Heart right ventricle (tissue), 16 donors: Measurements from ENCODE around the gene KLF13. TPM values are rescaled to one million over a fixed set of nuclear protein-coding genes. Genes with fewer than 3 reads are reported as not detected.
A peak's percentile ranks its signal among the peaks of the same experiment; 100 is the strongest.

ENCODE experiments used
- ATAC-seq, 8 donors: fragments of 200-7000 bp; cut with Tn5 transposase; one replicate each; pipeline ENCODE4 v1.9.1; 2020; ENCODE audit warnings: mild to moderate bottlenecking in 8 of 8, moderate library complexity in 8 of 8, moderate number of reproducible peaks in 1 of 8
- DNase-seq, 2 donors: peaks; one replicate each; pipeline ENCODE4 v3.0.0-alpha.2; 2020
- H3K27ac ChIP-seq, 10 donors: fragments of 200-600 bp; sonication (generic) in 2 of 10; one replicate each; pipeline versions ENCODE4 v1.5.0 to v1.8.0; 2020 to 2022; ENCODE audit warnings: mild to moderate bottlenecking in 3 of 10
- H3K27me3 ChIP-seq, 7 donors: fragments of 200-600 bp; one replicate each; pipeline ENCODE4 v1.8.0; 2021 to 2022; ENCODE audit warnings: mild to moderate bottlenecking in 2 of 7
- H3K36me3 ChIP-seq, 9 donors: fragments of 200-600 bp; sonication (generic) in 1 of 9; one replicate each; pipeline versions ENCODE4 v1.5.0 to v1.8.0; 2020 to 2022; ENCODE audit warnings: mild to moderate bottlenecking in 2 of 9
- H3K4me1 ChIP-seq, 9 donors: fragments of 200-600 bp; sonication (generic) in 1 of 9; one replicate each; pipeline versions ENCODE4 v1.5.0 to v1.8.0; 2020 to 2022; ENCODE audit warnings: mild to moderate bottlenecking in 4 of 9
- H3K4me3 ChIP-seq, 10 donors: fragments of 200-600 bp; sonication (generic) in 2 of 10; one replicate each; pipeline versions ENCODE4 v1.5.0 to v1.8.0; 2020 to 2022; ENCODE audit warnings: mild to moderate bottlenecking in 7 of 10, moderate library complexity in 2 of 10
- H3K9me3 ChIP-seq, 11 donors: fragments of 200-600 bp in 10 of 11; sonication (generic) in 2 of 11; one replicate each; pipeline versions ENCODE4 v1.5.0 to v1.8.0; 2013 to 2022; ENCODE audit warnings: mild to moderate bottlenecking in 2 of 11, control low read depth in 1 of 11, moderate library complexity in 1 of 11
- CTCF ChIP-seq, 9 donors: fragments of 200-600 bp; sonication (generic) in 2 of 9; IDR thresholded peaks; one replicate each; pipeline versions ENCODE4 v1.5.0 to v1.8.0; 2021 to 2022; ENCODE audit warnings: antibody characterized with exemption in 9 of 9, mild to moderate bottlenecking in 5 of 9, moderate library complexity in 1 of 9
- WGBS, 2 donors: extraction: QIAGEN DNeasy Blood & Tissue Kit; methylation state at CpG; one replicate each; pipeline ENCODE4 v1.1.7; 2013; ENCODE audit warnings: inconsistent platforms in 1 of 2; 5-methylcytosine and 5-hydroxymethylcytosine counted together
- intact Hi-C, 10 donors: fragments of 100-400 bp; cut with DNase I; formaldehyde crosslinking; loops; one replicate each; pipeline versions ENCODE4 v1.11.1 to v1.14.2; 2022
- polyA plus RNA-seq, 2 donors: library from polyadenylated mRNA; stranded (reverse); fragments of 200-250 nt; gene quantifications; one replicate each; pipeline ENCODE4 v1.2.3, GENCODE V29; 2013
- total RNA-seq, 10 donors: library from RNA; stranded (reverse); fragmentation: NEBNext Ultra II Directional in 3 of 10; extraction: Animal tissue kit (Norgen Biotek cat#: 25700) in 3 of 10; gene quantifications; one replicate each; pipeline versions ENCODE4 v1.2.1 to v1.2.4, GENCODE V29; 2021 to 2023
- donor health status: Arrhythmogenic right ventricular cardiomyopathy.
- donor health status: ischemic (EF 13 %, LVEDD 7.1; RV severe dilation, severe dysfunction).
- donor health status: healthy with polysubstance abuse.
- donor health status: DM: no; HTN: yes; CAD: no.
- donor health status: DM: no; HTN: no; CAD: no.
- donor health status: ischemic (EF 25% LVEDD 6.9; RV normal size, moderate dysfunction).
- donor health status: ischemic (EF 25% LVEDD 5.7; RV mildly dilated, moderate dysfunction).
- donor health status: healthy.
- donor health status: DM: yes; HTN: yes; CAD: no.
- donor health status: Ischemic cardiomyopathy.
- donor health status: ischemic (EF 35%, LVEDD 5.7; RV mildly dilated, moderate dysfunction).
- donor health status: nonischemic (EF 11% LVEDD 7.7; RV severe dilation, severe dysfunction).
- donor health status: DM: yes; HTN: yes; CAD: no.
- donor health status: PGD.
- donor health status: ischemic (EF 29% LVEDD 5.4; RV normal size, mild dysfunction).
- donor health status: nonischemic (EF 23%, LVEDD 6.1; RV moderate dilation, normal function).

KLF13 gene
- total and polyA plus RNA-seq, 12 donors, result 28.4 to 101 (median 45.0) TPM

DNA sequence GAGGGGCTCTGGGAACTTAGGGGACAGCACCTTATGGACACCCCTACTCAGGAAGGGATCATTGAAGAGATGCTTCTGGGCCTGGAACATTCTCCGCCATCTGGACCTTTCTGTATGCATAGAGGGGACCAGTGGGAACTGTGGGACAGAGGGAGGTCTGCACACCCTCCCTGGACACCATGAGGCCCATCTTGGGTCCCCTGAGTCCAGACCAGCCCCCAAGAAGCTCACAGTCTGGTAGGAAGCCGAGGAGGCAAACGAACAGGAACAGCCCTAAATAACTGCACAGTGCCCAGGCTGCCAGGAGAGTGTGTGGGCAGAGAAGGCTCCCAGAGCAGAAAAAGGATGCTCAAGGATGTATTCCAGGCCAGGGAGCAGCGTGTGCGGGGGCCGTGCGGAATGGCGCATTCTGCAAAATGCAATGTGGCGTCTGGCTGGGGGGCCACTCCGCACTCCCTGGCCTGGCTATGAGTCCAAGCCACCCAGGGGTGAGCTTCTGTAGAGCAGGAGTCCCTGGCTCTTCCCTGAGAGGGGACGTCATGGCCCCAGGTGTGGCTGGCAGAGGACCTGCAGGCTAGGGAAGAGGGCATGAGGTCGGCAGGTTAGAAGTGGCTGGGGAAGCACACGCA lies 24.5 kb upstream of the KLF13 start:
- peak in 1 of 2 donors; percentile 3 for DNase-seq
- ATAC-seq, result no peak
- Histone ChIP-seq H3K27ac (no peak overlapping the region), H3K36me3 (no peaks in the 10 kb centered on the region), H3K27me3 (no peaks in the 10 kb centered on the region), H3K4me3 (no peak overlapping the region), H3K4me1 (peaks cover 0 to 72% (median 63%) of the 10 kb centered on the region in 9 donors), H3K9me3 (no peaks in the 10 kb centered on the region)
- WGBS, 2 donors, result 93% methylated on average over 13 of the region's 13 CpGs
- no peak for TF ChIP-seq CTCF (IDR thresholded peaks at IDR 0.05)
- intact Hi-C loops, result loop anchor here in 5 of 10 donors (5.0 to 10.0 kb wide), 4 partner anchors 60 to 85 kb away; no protein-coding TSS in a partner anchor

DNA sequence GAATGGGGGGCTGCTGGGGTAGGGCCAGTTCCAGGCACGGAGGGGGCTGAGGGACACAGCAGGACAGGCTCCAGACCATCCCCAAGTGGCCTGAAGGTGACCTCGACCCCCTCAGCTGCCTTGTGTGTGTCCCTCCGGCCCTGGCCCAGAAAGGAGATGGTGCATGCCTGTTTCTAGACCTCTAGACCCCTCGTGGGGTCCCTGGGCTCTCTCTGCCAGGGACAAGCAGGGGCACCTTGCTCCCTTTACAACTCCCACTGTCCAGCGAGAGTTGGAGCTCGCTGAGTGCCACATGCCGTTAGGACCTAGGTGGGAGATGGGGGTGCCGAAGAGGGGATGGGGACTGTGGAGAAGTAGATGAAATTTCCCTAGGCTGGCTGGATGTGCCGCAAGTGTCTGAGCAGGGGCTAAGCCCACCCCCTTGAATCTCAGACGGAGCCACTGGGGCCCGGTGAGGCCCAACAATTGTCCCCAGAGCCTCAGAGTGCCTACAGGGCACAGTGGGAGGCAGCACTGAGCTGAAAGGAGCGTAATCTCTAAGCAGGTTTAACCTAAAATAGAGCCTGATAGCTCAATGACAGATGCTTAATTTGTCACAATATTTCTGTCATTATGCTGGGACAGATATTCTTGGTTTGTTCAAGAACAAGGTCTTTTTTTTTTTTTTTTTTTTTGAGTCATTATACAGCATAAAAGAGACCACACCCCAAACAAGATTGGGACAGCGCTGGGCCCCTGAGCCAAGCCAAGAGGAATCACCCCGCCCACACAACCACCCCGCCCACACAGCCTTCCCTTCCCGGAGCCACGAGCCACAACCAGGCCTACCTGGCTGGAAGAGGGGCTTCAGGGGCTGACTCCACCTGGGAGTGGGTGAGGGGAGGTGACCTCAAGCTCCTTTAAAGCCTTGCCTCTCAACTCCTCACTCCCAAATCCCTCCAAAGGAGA lies 23.6 kb upstream of the KLF13 start:
- TF ChIP-seq CTCF (IDR thresholded peaks at IDR 0.05), result peak in 6 of 9 donors; percentile 16 to 30 (median 26)
- WGBS, 2 donors, result 64 to 67% methylated on average over 17 of the region's 17 CpGs
- Histone ChIP-seq H3K4me3 (no peak overlapping the region), H3K27me3 (peaks cover 0 to 3% (median 0%) of the 10 kb centered on the region in 7 donors), H3K36me3 (no peaks in the 10 kb centered on the region), H3K9me3 (no peaks in the 10 kb centered on the region), H3K4me1 (peaks cover 0 to 80% (median 63%) of the 10 kb centered on the region in 9 donors), H3K27ac (peak overlapping the region in 2 of 10 donors; percentile 35 to 47)
- DNase-seq (peak; percentile 40 to 60), ATAC-seq (peak in 6 of 8 donors; percentile 22 to 60 (median 50))
- intact Hi-C loops, result loop anchor here in 5 of 10 donors (5.0 to 10.0 kb wide), 4 partner anchors 61 to 86 kb away; no protein-coding TSS in a partner anchor

DNA sequence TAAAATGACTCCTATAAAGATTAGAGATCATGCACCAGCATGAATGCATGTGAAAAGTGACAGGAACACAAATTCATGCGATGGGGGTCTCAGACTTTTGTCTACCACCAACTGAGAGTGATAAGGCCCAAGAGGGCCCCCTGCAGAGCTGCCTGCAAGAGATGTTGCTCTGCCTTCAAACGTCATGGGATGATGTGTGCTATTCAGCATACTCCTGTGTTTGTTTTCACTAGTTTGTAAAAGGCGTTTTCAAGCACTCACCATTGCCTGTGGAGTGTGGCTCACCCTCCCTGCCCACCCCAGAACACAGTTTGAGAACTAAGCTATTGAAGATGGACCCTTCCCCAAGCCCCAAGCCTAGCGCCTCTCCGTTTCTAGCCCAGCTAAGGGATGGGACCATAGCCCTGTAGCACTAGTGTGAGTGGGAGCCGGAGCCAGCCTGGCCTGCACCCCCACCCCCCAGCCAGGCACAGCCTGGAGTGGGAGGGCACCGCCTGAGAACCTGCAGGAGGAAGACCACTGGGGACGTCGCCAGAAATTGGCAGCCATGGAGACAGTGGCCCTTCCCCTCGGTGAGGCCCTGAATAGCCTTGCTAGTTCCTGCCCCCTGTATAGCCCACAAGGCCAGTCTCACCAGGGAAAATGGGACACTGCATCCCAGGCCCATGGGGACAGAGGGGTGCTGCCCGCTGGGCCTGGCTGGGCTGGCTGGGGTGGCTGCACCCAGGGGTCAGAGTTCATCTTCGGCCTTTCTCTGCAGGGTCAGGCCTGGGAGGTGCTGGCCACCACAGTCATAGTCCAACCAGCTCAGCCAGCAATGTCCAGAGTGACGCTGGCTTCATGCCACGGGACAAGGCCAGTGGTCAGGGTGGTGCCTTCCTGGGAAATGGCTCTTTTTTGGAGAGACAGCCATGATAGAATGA lies 22.6 kb upstream of the KLF13 start:
- H3K36me3 ChIP-seq, result no peaks in the 10 kb centered on the region
- TF ChIP-seq CTCF (IDR thresholded peaks at IDR 0.05), result no peak
- intact Hi-C loops, result loop anchor here in 5 of 10 donors (5.0 to 10.0 kb wide), 4 partner anchors 62 to 87 kb away; no protein-coding TSS in a partner anchor
- H3K27ac ChIP-seq, result peak overlapping the region in 1 of 10 donors; percentile 47
- no peak for ATAC-seq
- H3K27me3 ChIP-seq, result peaks cover 0 to 6% (median 0%) of the 10 kb centered on the region in 7 donors
- no peaks in the 10 kb centered on the region for H3K9me3 ChIP-seq
- H3K4me1 ChIP-seq, result peaks cover 0 to 80% (median 63%) of the 10 kb centered on the region in 9 donors
- WGBS, 2 donors, result 81 to 88% methylated on average over 14 of the region's 14 CpGs
- no peak overlapping the region for H3K4me3 ChIP-seq
- DNase-seq, result peak in 1 of 2 donors; percentile 7
